OCI-LY7 (cell line): ENCODE data around the gene GDPD2. TPM values are rescaled to one million over a fixed set of nuclear protein-coding genes. Genes with fewer than 3 reads are reported as not detected.

Source experiments
- BruUV-seq: library from RNA; stranded (reverse); fragments of 400-500 nt; replicated peaks from 2 replicates; lab custom pipeline; 2021; lab: Mats Ljungman, UMichigan
- CTCF ChIA-PET: fragments of 300-600 bp; sonication (Branson Sonifier 250); formaldehyde crosslinking; loops from one replicate; lab custom pipeline; 2022; ENCODE audit warnings: antibody characterized with exemption; ENCODE audit not compliant: unreplicated experiment; lab: Charles Lee
- POLR2A ChIA-PET: fragments of 300-600 bp; sonication (Branson Sonifier 250); formaldehyde crosslinking; loops from one replicate; lab custom pipeline; 2022; ENCODE audit warnings: antibody characterized with exemption; lab: Charles Lee
- DNase-seq: peaks from one replicate; pipeline ENCODE4 v3.0.0-alpha.2; 2015; ENCODE audit warnings: low spot score
- H2AFZ ChIP-seq: fragments of 200-600 bp; sonication (generic), shearing (Covaris generic); 2 replicates; pipeline ENCODE4 v1.6.1; 2014; ENCODE audit warnings: mild to moderate bottlenecking, antibody characterized with exemption, low read length, moderate library complexity
- H3K27ac ChIP-seq: fragments of 200-600 bp; sonication (generic); 2 replicates; pipeline ENCODE4 v1.5.1; 2014; ENCODE audit warnings: mixed run types, low read depth, mild to moderate bottlenecking, moderate library complexity, low read length, inconsistent platforms; ENCODE audit not compliant: poor library complexity, severe bottlenecking
- H3K36me3 ChIP-seq: fragments of 200-600 bp; sonication (generic); 2 replicates; pipeline ENCODE4 v1.6.1; 2014; ENCODE audit warnings: mild to moderate bottlenecking, antibody characterized with exemption, low read length, moderate library complexity, mixed read lengths; ENCODE audit not compliant: insufficient read depth
- H3K4me1 ChIP-seq: fragments of 200-600 bp; sonication (generic); 2 replicates; pipeline ENCODE4 v1.5.1; 2014; ENCODE audit warnings: mild to moderate bottlenecking, low read length; ENCODE audit not compliant: insufficient read depth, poor library complexity, severe bottlenecking
- H3K4me2 ChIP-seq: fragments of 200-600 bp; sonication (generic); 2 replicates; pipeline ENCODE4 v1.6.1; 2014; ENCODE audit warnings: mild to moderate bottlenecking, low read length
- H3K4me3 ChIP-seq: fragments of 200-600 bp; sonication (generic); 2 replicates; pipeline ENCODE4 v1.5.1; 2014; ENCODE audit warnings: mild to moderate bottlenecking, low read depth, low read length; ENCODE audit not compliant: poor library complexity, severe bottlenecking
- H3K79me2 ChIP-seq: fragments of 200-600 bp; sonication (generic); 2 replicates; pipeline ENCODE4 v1.6.1; 2016; ENCODE audit warnings: low read depth, mild to moderate bottlenecking, low read length, moderate library complexity, mixed read lengths; ENCODE audit not compliant: insufficient read depth
- H3K9me2 ChIP-seq: fragments of 200-600 bp; sonication (generic); 2 replicates; pipeline ENCODE4 v1.6.1; 2016; ENCODE audit warnings: mild to moderate bottlenecking, low read length, mixed read lengths; ENCODE audit not compliant: insufficient read depth
- H3K9me3 ChIP-seq: fragments of 200-600 bp; sonication (generic); 2 replicates; pipeline ENCODE4 v1.6.1; 2014; ENCODE audit warnings: mild to moderate bottlenecking, mixed run types, low read length, mixed read lengths
- H4K20me1 ChIP-seq: fragments of 200-600 bp; sonication (generic); 2 replicates; pipeline ENCODE4 v1.6.1; 2014; ENCODE audit warnings: mild to moderate bottlenecking, antibody characterized with exemption, low read length, moderate library complexity, mixed read lengths; ENCODE audit not compliant: insufficient read depth
- EZH2phosphoT487 ChIP-seq: fragments of 200-600 bp; sonication (generic); IDR thresholded peaks from 2 replicates; pipeline ENCODE4 v1.6.1; 2018; ENCODE audit warnings: low read depth, borderline replicate concordance, mild to moderate bottlenecking, mixed run types, antibody characterized with exemption, low read length, moderate library complexity, mixed read lengths
- intact Hi-C: fragments of 100-400 bp; cut with micrococcal nuclease; formaldehyde crosslinking; loops from one replicate; pipeline ENCODE4 v1.10.0; 2022; ENCODE audit not compliant: unreplicated experiment
- total RNA-seq, 2 experiments: library from RNA; depleted of rRNA in 1 of 2; stranded (reverse); fragments of >200 nt in 1 of 2; shearing (Covaris generic) in 1 of 2; gene quantifications; 2 replicates each; pipeline ENCODE4 v1.2.3, GENCODE V29; 2014 to 2022
- TF ChIP-seq, protein P1 (sequence below): fragments of 200-600 bp; sonication (generic); conservative IDR thresholded peaks from 2 replicates; pipeline ENCODE4 v1.5.1; 2014; ENCODE audit warnings: mild to moderate bottlenecking, antibody characterized with exemption, low read length, moderate library complexity, mixed read lengths

Gene GDPD2
- total RNA-seq, 2 experiments from 2014 or later: 0.16 TPM; not detected in 1

DNA sequence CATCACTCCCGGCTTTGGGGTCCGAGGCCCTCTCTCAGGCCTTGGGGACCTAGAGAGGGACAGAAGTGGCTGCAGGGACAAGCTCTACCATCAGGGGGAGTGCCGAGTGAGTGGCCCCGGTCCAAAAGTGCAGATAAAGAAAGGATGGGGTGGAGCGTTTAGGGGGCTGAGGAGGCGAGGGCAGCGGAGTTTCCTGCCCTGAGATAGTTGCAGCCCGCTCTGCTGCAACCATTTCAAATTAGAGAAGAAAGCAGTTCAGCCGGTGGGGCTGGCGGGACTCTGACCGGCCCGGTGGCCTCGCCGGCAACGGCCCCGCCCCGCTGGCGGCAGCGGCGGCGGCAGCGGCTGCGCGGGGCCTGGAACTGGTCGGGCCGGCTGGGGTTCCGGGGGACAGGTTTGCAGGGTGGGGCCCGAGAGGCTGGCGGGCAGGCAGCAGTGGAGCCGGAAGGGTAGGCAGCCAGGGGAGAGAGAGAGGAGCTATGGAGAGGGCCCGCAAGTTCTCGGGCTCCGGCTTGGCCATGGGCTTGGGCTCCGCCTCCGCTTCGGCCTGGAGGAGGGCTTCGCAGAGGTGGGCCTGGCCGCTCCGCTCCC lies 29.1 kb downstream of the GDPD2 start:
- Histone ChIP-seq H3K36me3 (no peaks in the 10 kb centered on the region), H2AFZ (no peak overlapping the region), H3K9me2 (no peaks in the 10 kb centered on the region), H3K4me2 (peak overlapping the region; percentile 56), H3K79me2 (no peaks in the 10 kb centered on the region), H3K4me1 (peaks cover 8% of the 10 kb centered on the region), H3K4me3 (peak overlapping the region; percentile 44), H3K27ac (no peak overlapping the region), H4K20me1 (no peaks in the 10 kb centered on the region), H3K9me3 (no peaks in the 10 kb centered on the region)
- ChIA-PET CTCF (no interaction called here), POLR2A (no interaction called here)
- no TSS peak for BruUV-seq
- DNase-seq: peak; percentile 35
- TF ChIP-seq EZH2phosphoT487: no peak
- TF ChIP-seq, protein P1, sequence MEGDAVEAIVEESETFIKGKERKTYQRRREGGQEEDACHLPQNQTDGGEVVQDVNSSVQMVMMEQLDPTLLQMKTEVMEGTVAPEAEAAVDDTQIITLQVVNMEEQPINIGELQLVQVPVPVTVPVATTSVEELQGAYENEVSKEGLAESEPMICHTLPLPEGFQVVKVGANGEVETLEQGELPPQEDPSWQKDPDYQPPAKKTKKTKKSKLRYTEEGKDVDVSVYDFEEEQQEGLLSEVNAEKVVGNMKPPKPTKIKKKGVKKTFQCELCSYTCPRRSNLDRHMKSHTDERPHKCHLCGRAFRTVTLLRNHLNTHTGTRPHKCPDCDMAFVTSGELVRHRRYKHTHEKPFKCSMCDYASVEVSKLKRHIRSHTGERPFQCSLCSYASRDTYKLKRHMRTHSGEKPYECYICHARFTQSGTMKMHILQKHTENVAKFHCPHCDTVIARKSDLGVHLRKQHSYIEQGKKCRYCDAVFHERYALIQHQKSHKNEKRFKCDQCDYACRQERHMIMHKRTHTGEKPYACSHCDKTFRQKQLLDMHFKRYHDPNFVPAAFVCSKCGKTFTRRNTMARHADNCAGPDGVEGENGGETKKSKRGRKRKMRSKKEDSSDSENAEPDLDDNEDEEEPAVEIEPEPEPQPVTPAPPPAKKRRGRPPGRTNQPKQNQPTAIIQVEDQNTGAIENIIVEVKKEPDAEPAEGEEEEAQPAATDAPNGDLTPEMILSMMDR: peak; percentile 69
- intact Hi-C loops: no loop called here

DNA sequence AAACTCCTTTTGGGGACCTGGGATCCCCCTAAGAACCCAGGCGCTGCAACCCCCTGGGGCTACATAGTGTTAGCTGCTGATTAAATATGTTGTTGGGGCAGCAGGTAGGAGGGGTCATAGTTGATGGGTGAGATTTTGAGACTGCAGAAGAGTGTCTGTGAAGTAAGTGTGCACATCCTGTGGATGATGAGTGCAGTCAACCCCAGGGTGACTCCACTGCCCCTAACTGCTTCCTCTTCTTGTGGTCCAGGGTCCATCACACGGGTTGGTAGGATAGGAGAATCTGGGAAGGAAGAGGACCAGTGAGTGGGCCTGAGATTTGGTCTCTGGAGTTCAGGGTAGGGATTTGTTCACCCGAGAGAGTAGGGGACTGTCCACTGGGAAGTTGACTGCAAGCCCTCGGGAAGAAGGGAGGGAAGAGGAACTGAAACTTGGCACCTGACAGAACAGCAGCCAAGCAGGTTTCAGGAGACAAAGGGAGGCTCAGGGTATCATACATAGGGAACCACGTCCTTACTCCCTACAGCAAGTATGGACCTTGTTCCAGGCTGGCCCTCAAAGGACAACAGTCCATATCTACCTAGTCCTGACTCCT lies 30.0 kb downstream of the GDPD2 start:
- Histone ChIP-seq H3K79me2 (no peaks in the 10 kb centered on the region), H3K9me3 (no peaks in the 10 kb centered on the region), H3K4me3 (no peak overlapping the region), H3K9me2 (no peaks in the 10 kb centered on the region), H4K20me1 (no peaks in the 10 kb centered on the region), H3K4me2 (peak overlapping the region; percentile 56; the same call in 1 of the 2 replicates), H3K27ac (no peak overlapping the region), H3K4me1 (peaks cover 8% of the 10 kb centered on the region), H3K36me3 (no peaks in the 10 kb centered on the region), H2AFZ (no peak overlapping the region)
- no peak for TF ChIP-seq EZH2phosphoT487
- TF ChIP-seq, protein P1: no peak
- intact Hi-C loops: no loop called here
- no TSS peak for BruUV-seq
- no peak for DNase-seq
- CTCF ChIA-PET: no interaction called here
- POLR2A ChIA-PET: no interaction called here
